Vagina (tissue), 2 donors: ENCODE results near the gene HOXC10.

Experiments used
- CTCF ChIP-seq, 3 experiments: fragments of 450-650 bp in 2 of 3; fragments of 200-600 bp in 1 of 3; sonication (generic) in 1 of 3; IDR thresholded peaks; one replicate each; pipeline ENCODE4 v1.5.1; 2017 to 2019; ENCODE audit warnings: antibody characterized with exemption in 3 of 3, mild to moderate bottlenecking in 2 of 3, moderate library complexity in 2 of 3
- POLR2A ChIP-seq, 2 donors: fragments of 450-650 bp; IDR thresholded peaks; one replicate each; pipeline ENCODE4 v1.6.1; 2017; ENCODE audit warnings: antibody characterized with exemption in 2 of 2, mild to moderate bottlenecking in 2 of 2, moderate library complexity in 2 of 2

GRCh38 chr12:53977596-53978445 lies 7.1 kb upstream of the HOXC10 start:
- TF ChIP-seq CTCF (IDR thresholded peaks at IDR 0.05) (no peak), POLR2A (IDR thresholded peaks at IDR 0.05) (no peak)
